Uterine smooth muscle cell (primary cell): Measurements from ENCODE around the gene XRN2. TPM values are rescaled to one million over a fixed set of nuclear protein-coding genes. Genes with fewer than 3 reads are reported as not detected.

ENCODE experiments used
- total RNA-seq: library from RNA; depleted of rRNA; stranded (reverse); fragments of >200 nt; gene quantifications from 2 replicates; pipeline ENCODE4 v1.2.3, GENCODE V29; 2014

XRN2 gene
- 101 and 135 TPM in 2 replicates for total RNA-seq

GRCh38 chr20:21303061-21303871 is at the start of gene XRN2:
Gene XRN2, plus strand, starts transcription at chr20:21303331. Its CDS starts 68 bp downstream, at chr20:21303399.

DNA sequence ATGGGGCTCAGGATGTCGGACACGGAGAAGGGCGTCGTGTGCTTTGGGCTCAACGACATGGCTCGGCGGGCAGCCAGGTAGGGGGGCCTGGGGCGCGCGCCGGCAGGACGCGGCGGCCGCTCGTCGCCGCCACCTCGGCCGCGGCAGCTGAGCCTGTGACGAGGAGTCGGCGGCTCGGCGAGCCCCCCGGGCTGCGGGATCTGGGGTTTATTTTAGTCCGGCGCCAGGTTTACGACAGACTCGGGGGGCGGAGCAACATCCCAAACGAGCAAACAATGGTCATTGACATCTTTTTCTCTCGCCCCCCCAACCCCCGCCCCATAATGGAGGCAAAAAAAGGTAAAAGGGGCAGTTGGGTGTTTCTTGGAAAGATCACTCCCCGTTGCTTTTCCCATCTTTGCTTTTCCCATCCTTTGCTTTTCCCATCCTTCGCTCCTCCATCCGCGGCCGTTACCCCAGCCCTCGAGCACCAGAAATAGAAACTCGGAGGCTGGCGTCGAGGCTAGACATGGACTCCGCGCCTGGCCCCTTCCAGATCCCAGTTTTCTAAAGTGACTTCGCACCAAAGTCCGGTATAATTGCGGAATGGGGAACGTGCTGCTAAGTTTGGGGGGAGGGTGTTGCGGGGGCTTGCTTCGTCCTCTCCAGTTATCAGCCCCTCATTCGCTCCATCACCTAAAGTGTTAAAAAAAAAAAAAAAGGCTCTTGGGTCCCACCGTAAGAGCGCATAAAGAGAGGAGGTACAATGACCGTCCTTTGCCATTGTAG is 94.4 kb downstream of the XRN2 start, which contains the start of gene NKX2-4:
Gene NKX2-4, minus strand, starts transcription at position 186 of the 768 bp plus-strand sequence. Its CDS starts 127 bp downstream, at position 59.

Other genes with a start within 250 kb of the XRN2 start
- not detected in 2 replicates for gene LINC00237, start 197.0 kb upstream of the XRN2 start, total RNA-seq
- 20.9 and 47.0 TPM in 2 replicates for gene KIZ, start 177.2 kb upstream of the XRN2 start, total RNA-seq
- gene NKX2-4, start 94.2 kb downstream of the XRN2 start, total RNA-seq: not detected in 2 replicates
- not detected in 2 replicates for gene NKX2-2, start 210.7 kb downstream of the XRN2 start, total RNA-seq